Osteoblast (primary cell): ENCODE results near the gene TAS2R1. TPM values are rescaled to one million over a fixed set of nuclear protein-coding genes. Genes with fewer than 3 reads are reported as not detected.

Source experiments
- DNase-seq: peaks from one replicate; pipeline ENCODE4 v3.0.0; 2011; ENCODE audit warnings: low spot score, mixed read lengths; ENCODE audit not compliant: insufficient read length; ENCODE audit errors: missing footprints
- H2AFZ ChIP-seq: 2 replicates; pipeline ENCODE4 v1.6.0; 2011; ENCODE audit warnings: mild to moderate bottlenecking, low read length
- H3K27ac ChIP-seq: 2 replicates; pipeline ENCODE4 v1.5.1; 2011; ENCODE audit warnings: mild to moderate bottlenecking, low read depth, low read length, moderate library complexity
- H3K27me3 ChIP-seq: 2 replicates; pipeline ENCODE4 v1.6.0; 2012; ENCODE audit warnings: mild to moderate bottlenecking, control low read depth, inconsistent platforms, low read length, moderate library complexity; ENCODE audit not compliant: insufficient read depth
- H3K36me3 ChIP-seq: 2 replicates; pipeline ENCODE4 v1.5.1; 2011; ENCODE audit warnings: mild to moderate bottlenecking, low read length, control low read depth, moderate library complexity; ENCODE audit not compliant: insufficient read depth
- H3K4me1 ChIP-seq: 2 replicates; pipeline ENCODE4 v1.5.1; 2011; ENCODE audit warnings: mild to moderate bottlenecking, low read length, control low read depth, moderate library complexity; ENCODE audit not compliant: insufficient read depth
- H3K4me2 ChIP-seq: 2 replicates; pipeline ENCODE4 v1.6.0; 2011; ENCODE audit warnings: mild to moderate bottlenecking, low read length; ENCODE audit not compliant: insufficient read depth
- H3K4me3 ChIP-seq: fragments of 200-600 bp; sonication (generic); 3 replicates; pipeline ENCODE4 v1.5.1; 2012; ENCODE audit warnings: mild to moderate bottlenecking, low read length, inconsistent platforms; ENCODE audit not compliant: insufficient read depth
- H3K79me2 ChIP-seq: 2 replicates; pipeline ENCODE4 v1.6.0; 2012; ENCODE audit warnings: mild to moderate bottlenecking, low read length, control low read depth, inconsistent platforms; ENCODE audit not compliant: insufficient read depth
- H3K9me3 ChIP-seq: 2 replicates; pipeline ENCODE4 v1.5.1; 2011; ENCODE audit warnings: low read depth, low read length, control low read depth
- H4K20me1 ChIP-seq: 2 replicates; pipeline ENCODE4 v1.6.0; 2012; ENCODE audit warnings: mild to moderate bottlenecking, low read length, control low read depth; ENCODE audit not compliant: insufficient read depth
- CTCF ChIP-seq: IDR thresholded peaks from 2 replicates; pipeline ENCODE4 v1.5.1; 2011; ENCODE audit warnings: mild to moderate bottlenecking, low read depth, low read length, moderate library complexity; ENCODE audit errors: extremely low read depth
- total RNA-seq: library from RNA; depleted of rRNA; stranded (reverse); fragments of >200 nt; gene quantifications from 2 replicates; pipeline ENCODE4 v1.2.3, GENCODE V29; 2012

TAS2R1 gene
- total RNA-seq, 1 donor = not detected

GRCh38 chr5:9646843-9647242 lies 16.7 kb upstream of the TAS2R1 start:
- Histone ChIP-seq H3K9me3 (no peaks in the 10 kb centered on the region), H2AFZ (no peak overlapping the region), H3K4me1 (no peaks in the 10 kb centered on the region), H3K4me2 (no peak overlapping the region), H3K27ac (no peak overlapping the region), H3K79me2 (no peaks in the 10 kb centered on the region), H4K20me1 (no peaks in the 10 kb centered on the region), H3K27me3 (peaks cover 6% of the 10 kb centered on the region), H3K36me3 (no peaks in the 10 kb centered on the region), H3K4me3 (no peak overlapping the region)
- DNase-seq = no peak
- TF ChIP-seq CTCF = no peak

GRCh38 chr5:9644630-9645029 lies 14.5 kb upstream of the TAS2R1 start:
- no peak for TF ChIP-seq CTCF
- H2AFZ ChIP-seq = no peak overlapping the region
- H3K4me2 ChIP-seq = no peak overlapping the region
- H3K36me3 ChIP-seq = no peaks in the 10 kb centered on the region
- no peaks in the 10 kb centered on the region for H3K79me2 ChIP-seq
- peaks cover 13% of the 10 kb centered on the region for H3K27me3 ChIP-seq
- H3K4me1 ChIP-seq = no peaks in the 10 kb centered on the region
- no peak overlapping the region for H3K4me3 ChIP-seq
- no peaks in the 10 kb centered on the region for H3K9me3 ChIP-seq
- DNase-seq = no peak
- H3K27ac ChIP-seq = no peak overlapping the region
- no peaks in the 10 kb centered on the region for H4K20me1 ChIP-seq

GRCh38 chr5:9642621-9643020 lies 12.5 kb upstream of the TAS2R1 start:
- no peaks in the 10 kb centered on the region for H3K4me1 ChIP-seq
- TF ChIP-seq CTCF = no peak
- H4K20me1 ChIP-seq = no peaks in the 10 kb centered on the region
- H3K4me3 ChIP-seq = no peak overlapping the region
- DNase-seq = no peak
- H3K79me2 ChIP-seq = no peaks in the 10 kb centered on the region
- no peak overlapping the region for H3K4me2 ChIP-seq
- H2AFZ ChIP-seq = no peak overlapping the region
- no peaks in the 10 kb centered on the region for H3K9me3 ChIP-seq
- H3K36me3 ChIP-seq = no peaks in the 10 kb centered on the region
- H3K27me3 ChIP-seq = peaks cover 13% of the 10 kb centered on the region
- no peak overlapping the region for H3K27ac ChIP-seq

GRCh38 chr5:9641806-9642355 lies 11.7 kb upstream of the TAS2R1 start:
- no peak for DNase-seq
- no peaks in the 10 kb centered on the region for H4K20me1 ChIP-seq
- no peak for TF ChIP-seq CTCF
- H3K27me3 ChIP-seq = peaks cover 13% of the 10 kb centered on the region
- H3K9me3 ChIP-seq = no peaks in the 10 kb centered on the region
- H3K4me2 ChIP-seq = no peak overlapping the region
- H3K4me1 ChIP-seq = no peaks in the 10 kb centered on the region
- H3K4me3 ChIP-seq = no peak overlapping the region
- H2AFZ ChIP-seq = no peak overlapping the region
- no peaks in the 10 kb centered on the region for H3K36me3 ChIP-seq
- no peaks in the 10 kb centered on the region for H3K79me2 ChIP-seq
- no peak overlapping the region for H3K27ac ChIP-seq
